ENCODE data around the gene DSCAM.

The DSCAM gene

DNA sequence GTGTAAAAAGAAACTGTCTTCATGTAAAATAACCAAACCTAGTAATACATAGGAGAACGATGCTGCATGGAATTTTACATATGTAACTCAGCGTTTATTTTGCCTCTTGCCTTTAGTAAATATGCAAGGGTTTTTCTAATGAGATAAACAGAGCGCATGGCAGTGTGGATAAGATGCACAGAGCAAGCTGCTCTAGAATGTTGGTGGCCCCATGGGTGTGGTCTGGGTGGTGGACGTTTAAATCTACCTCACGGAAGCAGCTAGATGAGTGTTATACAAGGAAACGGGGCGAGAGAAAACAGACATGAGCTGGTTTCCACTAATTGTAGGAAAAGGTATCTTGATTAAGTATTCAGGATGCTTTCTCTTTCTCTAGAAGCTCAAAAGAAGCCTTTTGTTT, 205.9 kb downstream of the DSCAM start:
- Histone ChIP-seq H3K27ac (ENCODE audit: low read depth, low read length, poor library complexity, severe bottlenecking) (no peak overlapping the region), H3K9me3 (ENCODE audit: low read length) (no peaks in the 10 kb centered on the region), H3K4me3 (ENCODE audit: low read depth, low read length, poor library complexity, severe bottlenecking) (no peak overlapping the region), H3K9ac (ENCODE audit: low read length) (no peak overlapping the region), H3F3A (ENCODE audit: insufficient read depth, low read length) (no peaks in the 10 kb centered on the region), H3K4me1 (ENCODE audit: insufficient read depth, low read length, severe bottlenecking) (no peaks in the 10 kb centered on the region), H3K9me2 (ENCODE audit: low read depth, low read length) (no peaks in the 10 kb centered on the region), H2AFZ (ENCODE audit: low read length) (no peak overlapping the region), H3K79me2 (ENCODE audit: insufficient read depth, low read length) (no peaks in the 10 kb centered on the region), H3K4me2 (ENCODE audit: low read length) (no peak overlapping the region), H3K27me3 (ENCODE audit: insufficient read depth, low read length) (no peaks in the 10 kb centered on the region), H4K20me1 (ENCODE audit: insufficient read depth, low read length) (no peaks in the 10 kb centered on the region), H3K36me3 (ENCODE audit: insufficient read depth, low read length) (no peaks in the 10 kb centered on the region)
- no peak for TF ChIP-seq EZH2 (IDR thresholded peaks at IDR 0.05; ENCODE audit: borderline replicate concordance, low read length)
- TF ChIP-seq, protein P1, sequence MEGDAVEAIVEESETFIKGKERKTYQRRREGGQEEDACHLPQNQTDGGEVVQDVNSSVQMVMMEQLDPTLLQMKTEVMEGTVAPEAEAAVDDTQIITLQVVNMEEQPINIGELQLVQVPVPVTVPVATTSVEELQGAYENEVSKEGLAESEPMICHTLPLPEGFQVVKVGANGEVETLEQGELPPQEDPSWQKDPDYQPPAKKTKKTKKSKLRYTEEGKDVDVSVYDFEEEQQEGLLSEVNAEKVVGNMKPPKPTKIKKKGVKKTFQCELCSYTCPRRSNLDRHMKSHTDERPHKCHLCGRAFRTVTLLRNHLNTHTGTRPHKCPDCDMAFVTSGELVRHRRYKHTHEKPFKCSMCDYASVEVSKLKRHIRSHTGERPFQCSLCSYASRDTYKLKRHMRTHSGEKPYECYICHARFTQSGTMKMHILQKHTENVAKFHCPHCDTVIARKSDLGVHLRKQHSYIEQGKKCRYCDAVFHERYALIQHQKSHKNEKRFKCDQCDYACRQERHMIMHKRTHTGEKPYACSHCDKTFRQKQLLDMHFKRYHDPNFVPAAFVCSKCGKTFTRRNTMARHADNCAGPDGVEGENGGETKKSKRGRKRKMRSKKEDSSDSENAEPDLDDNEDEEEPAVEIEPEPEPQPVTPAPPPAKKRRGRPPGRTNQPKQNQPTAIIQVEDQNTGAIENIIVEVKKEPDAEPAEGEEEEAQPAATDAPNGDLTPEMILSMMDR (IDR thresholded peaks at IDR 0.05; ENCODE audit: low read length), result no peak

GRCh38 chr21:40640266-40640789, 206.6 kb downstream of the DSCAM start:
- Histone ChIP-seq H3F3A (ENCODE audit: insufficient read depth, low read length) (no peaks in the 10 kb centered on the region), H4K20me1 (ENCODE audit: insufficient read depth, low read length) (no peaks in the 10 kb centered on the region), H3K9me2 (ENCODE audit: low read depth, low read length) (no peaks in the 10 kb centered on the region), H3K79me2 (ENCODE audit: insufficient read depth, low read length) (no peaks in the 10 kb centered on the region), H3K4me1 (ENCODE audit: insufficient read depth, low read length, severe bottlenecking) (no peaks in the 10 kb centered on the region), H3K4me3 (ENCODE audit: low read depth, low read length, poor library complexity, severe bottlenecking) (no peak overlapping the region), H3K9me3 (ENCODE audit: low read length) (no peaks in the 10 kb centered on the region), H3K36me3 (ENCODE audit: insufficient read depth, low read length) (no peaks in the 10 kb centered on the region), H3K9ac (ENCODE audit: low read length) (no peak overlapping the region), H3K27ac (ENCODE audit: low read depth, low read length, poor library complexity, severe bottlenecking) (no peak overlapping the region), H3K27me3 (ENCODE audit: insufficient read depth, low read length) (no peaks in the 10 kb centered on the region), H3K4me2 (ENCODE audit: low read length) (no peak overlapping the region), H2AFZ (ENCODE audit: low read length) (no peak overlapping the region)
- TF ChIP-seq EZH2 (IDR thresholded peaks at IDR 0.05; ENCODE audit: borderline replicate concordance, low read length), result no peak
- TF ChIP-seq, protein P1 (IDR thresholded peaks at IDR 0.05; ENCODE audit: low read length), result no peak

DNA sequence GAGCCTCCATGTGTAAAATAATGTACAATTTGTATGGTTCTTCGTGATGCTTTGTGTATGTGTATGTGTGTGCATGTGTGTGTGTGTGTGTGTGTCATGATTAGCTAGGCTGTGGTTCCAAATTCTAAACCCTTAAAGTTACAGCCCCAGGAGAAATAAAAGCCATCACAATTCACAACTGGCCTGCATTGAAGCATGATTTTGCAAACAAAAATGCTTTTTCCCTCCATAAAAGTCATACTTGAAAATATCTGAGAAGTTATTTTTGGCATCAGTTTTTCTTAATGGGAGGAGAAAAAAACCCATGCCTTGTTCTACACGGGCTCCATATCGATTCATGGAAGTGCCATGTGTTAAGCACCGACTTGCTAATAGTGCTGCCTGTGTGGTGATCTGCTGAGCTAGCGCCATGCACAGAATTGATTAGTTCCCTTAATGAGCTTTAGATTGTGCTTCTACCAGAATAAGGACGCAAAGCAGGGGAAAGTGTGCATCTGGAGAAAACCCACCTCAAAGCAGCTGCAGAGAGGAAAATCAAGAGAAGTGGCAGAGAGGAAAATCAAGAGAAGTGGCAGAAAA, 207.3 kb downstream of the DSCAM start:
- no peak overlapping the region for H2AFZ ChIP-seq (ENCODE audit: low read length)

More for the DNA sequence above, 207.3 kb downstream of the DSCAM start:
- no peaks in the 10 kb centered on the region for H3K27me3 ChIP-seq (ENCODE audit: insufficient read depth, low read length)
- no peaks in the 10 kb centered on the region for H3K36me3 ChIP-seq (ENCODE audit: insufficient read depth, low read length)
- no peaks in the 10 kb centered on the region for H3K79me2 ChIP-seq (ENCODE audit: insufficient read depth, low read length)
- H3K4me1 ChIP-seq (ENCODE audit: insufficient read depth, low read length, severe bottlenecking), result no peaks in the 10 kb centered on the region
- no peaks in the 10 kb centered on the region for H3K9me3 ChIP-seq (ENCODE audit: low read length)
- TF ChIP-seq, protein P1 (IDR thresholded peaks at IDR 0.05; ENCODE audit: low read length), result no peak
- TF ChIP-seq EZH2 (IDR thresholded peaks at IDR 0.05; ENCODE audit: borderline replicate concordance, low read length), result no peak
- no peak overlapping the region for H3K4me3 ChIP-seq (ENCODE audit: low read depth, low read length, poor library complexity, severe bottlenecking)
- no peaks in the 10 kb centered on the region for H4K20me1 ChIP-seq (ENCODE audit: insufficient read depth, low read length)
- H3K9ac ChIP-seq (ENCODE audit: low read length), result no peak overlapping the region
- H3K27ac ChIP-seq (ENCODE audit: low read depth, low read length, poor library complexity, severe bottlenecking), result no peak overlapping the region
- H3K4me2 ChIP-seq (ENCODE audit: low read length), result no peak overlapping the region
- no peaks in the 10 kb centered on the region for H3F3A ChIP-seq (ENCODE audit: insufficient read depth, low read length)
- H3K9me2 ChIP-seq (ENCODE audit: low read depth, low read length), result no peaks in the 10 kb centered on the region

Data from OCI-LY1 (cell line).